ENCODE results near the gene CFAP61.

The CFAP61 gene

GRCh38 chr20:20010639-20011500, 41.5 kb upstream of the CFAP61 start:
- no peaks in the 10 kb centered on the region for H3K4me1 ChIP-seq
- H3K4me3 ChIP-seq (ENCODE audit: low read depth, low read length) = no peak overlapping the region
- DNase-seq = no peak
- peaks cover 3% of the 10 kb centered on the region; the same call in 1 of the 2 replicates for H3K27me3 ChIP-seq
- H3K9me3 ChIP-seq = no peaks in the 10 kb centered on the region
- TF ChIP-seq, protein P1, sequence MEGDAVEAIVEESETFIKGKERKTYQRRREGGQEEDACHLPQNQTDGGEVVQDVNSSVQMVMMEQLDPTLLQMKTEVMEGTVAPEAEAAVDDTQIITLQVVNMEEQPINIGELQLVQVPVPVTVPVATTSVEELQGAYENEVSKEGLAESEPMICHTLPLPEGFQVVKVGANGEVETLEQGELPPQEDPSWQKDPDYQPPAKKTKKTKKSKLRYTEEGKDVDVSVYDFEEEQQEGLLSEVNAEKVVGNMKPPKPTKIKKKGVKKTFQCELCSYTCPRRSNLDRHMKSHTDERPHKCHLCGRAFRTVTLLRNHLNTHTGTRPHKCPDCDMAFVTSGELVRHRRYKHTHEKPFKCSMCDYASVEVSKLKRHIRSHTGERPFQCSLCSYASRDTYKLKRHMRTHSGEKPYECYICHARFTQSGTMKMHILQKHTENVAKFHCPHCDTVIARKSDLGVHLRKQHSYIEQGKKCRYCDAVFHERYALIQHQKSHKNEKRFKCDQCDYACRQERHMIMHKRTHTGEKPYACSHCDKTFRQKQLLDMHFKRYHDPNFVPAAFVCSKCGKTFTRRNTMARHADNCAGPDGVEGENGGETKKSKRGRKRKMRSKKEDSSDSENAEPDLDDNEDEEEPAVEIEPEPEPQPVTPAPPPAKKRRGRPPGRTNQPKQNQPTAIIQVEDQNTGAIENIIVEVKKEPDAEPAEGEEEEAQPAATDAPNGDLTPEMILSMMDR (IDR thresholded peaks at IDR 0.05; ENCODE audit: low read depth, low read length) = no peak
- H3K36me3 ChIP-seq = no peaks in the 10 kb centered on the region

DNA sequence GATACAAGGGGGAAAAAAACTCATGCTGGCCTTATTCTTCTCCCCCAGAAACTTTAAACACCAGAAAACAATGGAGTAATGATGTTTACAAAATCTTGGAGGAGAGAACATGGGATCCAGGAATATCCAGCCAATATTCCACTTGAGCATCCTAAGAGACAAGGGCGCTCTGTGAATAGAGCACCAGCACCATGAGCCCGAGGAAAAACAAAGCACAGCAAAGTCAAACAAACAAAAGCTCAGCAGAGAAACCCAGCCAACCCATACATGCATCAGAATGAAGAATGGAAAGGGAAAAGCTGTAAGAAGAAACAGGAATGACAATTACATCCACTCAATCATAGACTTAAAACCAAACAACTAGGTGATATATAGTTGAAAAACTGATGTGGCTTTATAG, 39.8 kb upstream of the CFAP61 start:
- DNase-seq = no peak
- TF ChIP-seq, protein P1 (IDR thresholded peaks at IDR 0.05; ENCODE audit: low read depth, low read length) = no peak
- no peaks in the 10 kb centered on the region for H3K4me1 ChIP-seq

DNA sequence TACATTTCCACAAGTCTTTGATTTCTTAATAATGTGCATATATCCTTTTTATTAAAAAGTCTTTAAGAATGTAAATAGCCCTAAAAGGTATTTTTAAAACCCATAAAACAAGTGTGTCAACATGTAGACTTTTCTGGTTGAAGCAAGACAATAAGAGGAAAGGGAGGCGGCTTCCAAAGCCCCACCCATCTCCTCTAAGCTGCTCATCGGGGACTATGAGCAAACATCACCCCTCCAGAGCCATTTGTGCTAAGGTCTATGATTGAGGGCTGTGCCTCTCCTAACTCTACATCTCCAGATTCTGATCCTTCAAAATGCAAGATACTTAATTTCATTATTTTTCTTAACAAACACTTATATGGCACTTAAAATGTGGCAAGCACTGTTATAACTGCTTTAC, 37.7 kb upstream of the CFAP61 start:
- DNase-seq = no peak

More for the DNA sequence above, 39.8 kb upstream of the CFAP61 start:
- Histone ChIP-seq H3K36me3 (no peaks in the 10 kb centered on the region), H3K9me3 (no peaks in the 10 kb centered on the region), H3K4me3 (ENCODE audit: low read depth, low read length) (no peak overlapping the region), H3K27me3 (peaks cover 3% of the 10 kb centered on the region; the same call in 1 of the 2 replicates)

DNA sequence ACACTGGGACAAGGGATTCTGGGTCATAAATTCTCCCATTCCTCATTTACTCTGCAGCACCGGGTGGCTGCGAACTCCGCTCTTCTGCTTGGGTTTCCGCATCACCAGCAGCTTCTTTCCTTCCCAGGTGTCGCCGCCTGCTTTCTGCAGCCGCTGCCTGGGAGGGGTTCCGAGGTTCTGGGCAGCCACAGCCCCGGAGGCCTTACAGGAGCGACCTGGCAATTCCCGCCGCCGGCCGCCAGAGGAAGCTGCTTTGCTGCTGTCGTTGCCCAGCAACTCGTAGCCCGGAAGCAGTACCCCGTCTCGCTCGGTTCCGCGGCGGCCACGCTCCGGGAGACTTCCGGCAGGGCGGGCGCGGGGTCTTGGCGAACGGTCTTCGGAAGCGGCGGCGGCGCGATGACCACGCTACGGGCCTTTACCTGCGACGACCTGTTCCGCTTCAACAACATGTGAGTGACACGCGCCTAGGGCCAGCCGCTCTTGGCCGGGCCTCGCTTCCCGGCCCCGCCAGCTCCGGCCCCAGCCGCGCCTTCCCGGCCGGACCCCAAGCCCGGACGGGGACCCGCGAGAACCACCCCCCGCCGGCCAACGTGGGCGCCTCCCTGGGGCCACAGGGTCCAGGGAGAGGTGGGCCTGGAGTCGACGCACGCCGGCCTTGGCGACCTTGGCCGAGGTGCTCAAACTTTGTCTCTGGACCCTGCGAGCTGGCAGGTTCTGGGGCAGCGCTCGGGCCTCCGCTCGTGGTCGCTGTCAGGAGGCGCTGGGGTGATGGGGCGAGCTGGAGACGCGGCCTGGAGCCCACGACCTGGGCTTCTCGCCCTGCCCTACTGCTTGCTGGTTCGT, 35.1 kb upstream of the CFAP61 start, which contains the start of gene NAA20:
NAA20 (plus strand) TSS at position 362 of the 843 bp plus-strand sequence; CDS start at position 397, 35 bp downstream.
- H3K4me1 ChIP-seq = no peaks in the 10 kb centered on the region

More for the DNA sequence above, 37.7 kb upstream of the CFAP61 start:
- Histone ChIP-seq H3K4me1 (no peaks in the 10 kb centered on the region), H3K36me3 (peaks cover 3% of the 10 kb centered on the region; the same call in 1 of the 2 replicates), H3K27me3 (peaks cover 2% of the 10 kb centered on the region; the same call in 1 of the 2 replicates), H3K4me3 (ENCODE audit: low read depth, low read length) (no peak overlapping the region), H3K9me3 (no peaks in the 10 kb centered on the region)
- TF ChIP-seq, protein P1 (IDR thresholded peaks at IDR 0.05; ENCODE audit: low read depth, low read length) = no peak

GRCh38 chr20:20017844-20018185, 34.5 kb upstream of the CFAP61 start:
- Histone ChIP-seq H3K9me3 (no peaks in the 10 kb centered on the region), H3K4me3 (ENCODE audit: low read depth, low read length) (peak overlapping the region; percentile 86), H3K4me1 (no peaks in the 10 kb centered on the region), H3K27me3 (no peaks in the 10 kb centered on the region), H3K36me3 (peaks cover 8% of the 10 kb centered on the region)
- TF ChIP-seq, protein P1 (IDR thresholded peaks at IDR 0.05; ENCODE audit: low read depth, low read length) = no peak
- DNase-seq = peak; percentile 21

More for the DNA sequence above, 35.1 kb upstream of the CFAP61 start, which contains the start of gene NAA20:
- H3K27me3 ChIP-seq = no peaks in the 10 kb centered on the region
- no peaks in the 10 kb centered on the region for H3K9me3 ChIP-seq
- peak; percentile 96 for DNase-seq
- TF ChIP-seq, protein P1 (IDR thresholded peaks at IDR 0.05; ENCODE audit: low read depth, low read length) = peak; percentile 58
- H3K36me3 ChIP-seq = peaks cover 3% of the 10 kb centered on the region; the same call in 1 of the 2 replicates
- H3K4me3 ChIP-seq (ENCODE audit: low read depth, low read length) = peak within 1 kb of the TSS; percentile 86
